WTC11 (cell line): ENCODE results near the gene VPS4B. TPM values are rescaled to one million over a fixed set of nuclear protein-coding genes. Genes with fewer than 3 reads are reported as not detected.

Experiments
- ATAC-seq: fragments of 200-7000 bp; cut with Tn5 transposase; 2 replicates; pipeline ENCODE4 v1.10.0; 2021; ENCODE audit warnings: mild to moderate bottlenecking, moderate library complexity
- CTCF ChIA-PET: fragments of 300-600 bp; sonication (Branson Sonifier 250); formaldehyde crosslinking; loops from one replicate; lab custom pipeline; 2021; ENCODE audit warnings: antibody characterized with exemption; lab: Charles Lee
- POLR2A ChIA-PET: fragments of 350-600 bp; sonication (Branson Sonifier 250); formaldehyde crosslinking; loops from one replicate; lab custom pipeline; 2021; ENCODE audit warnings: antibody characterized with exemption; lab: Charles Lee
- DNase-seq: peaks from one replicate; pipeline ENCODE4 v3.0.0; 2021; ENCODE audit warnings: low spot score
- H3K27ac Mint-ChIP-seq: 2 replicates; pipeline ENCODE4 v1.8.0; 2021; ENCODE audit warnings: mixed read lengths
- H3K27me3 Mint-ChIP-seq: 2 replicates; pipeline ENCODE4 v1.8.0; 2021; ENCODE audit warnings: low read depth, mild to moderate bottlenecking, moderate library complexity, mixed read lengths
- H3K36me3 Mint-ChIP-seq: 2 replicates; pipeline ENCODE4 v1.8.0; 2021; ENCODE audit warnings: mixed read lengths
- H3K4me1 Mint-ChIP-seq: 2 replicates; pipeline ENCODE4 v1.8.0; 2022; ENCODE audit warnings: mixed read lengths
- H3K4me3 Mint-ChIP-seq: 2 replicates; pipeline ENCODE4 v1.8.0; 2021; ENCODE audit warnings: mild to moderate bottlenecking, moderate library complexity, mixed read lengths
- H3K9me3 Mint-ChIP-seq: 2 replicates; pipeline ENCODE4 v1.8.0; 2021; ENCODE audit warnings: mixed read lengths
- ARID4B ChIP-seq: sonication (generic); formaldehyde crosslinking; IDR thresholded peaks from 2 replicates; pipeline ENCODE4 v1.8.0; 2023; ENCODE audit warnings: missing genetic modification reagents, mild to moderate bottlenecking, borderline replicate concordance
- ATF1 ChIP-seq: sonication (generic); formaldehyde crosslinking; IDR thresholded peaks from 2 replicates; pipeline ENCODE4 v1.8.1; 2023; ENCODE audit warnings: mild to moderate bottlenecking, moderate library complexity, missing genetic modification reagents
- E2F4 ChIP-seq: sonication (generic); formaldehyde crosslinking; IDR thresholded peaks from 2 replicates; pipeline ENCODE4 v1.8.1; 2022; ENCODE audit warnings: low read depth, mild to moderate bottlenecking, moderate library complexity, missing genetic modification reagents, borderline replicate concordance
- ELF4 ChIP-seq: sonication (generic); formaldehyde crosslinking; IDR thresholded peaks from 2 replicates; pipeline ENCODE4 v1.8.1; 2022; ENCODE audit warnings: low read depth, mild to moderate bottlenecking, moderate library complexity, missing genetic modification reagents
- JAZF1 ChIP-seq: fragments of 250-450 bp; sonication (Bioruptor Pico); IDR thresholded peaks from 2 replicates; pipeline ENCODE4 v1.9.0; 2021; ENCODE audit warnings: moderate library complexity, mild to moderate bottlenecking, inconsistent platforms
- KAT7 ChIP-seq: sonication (generic); formaldehyde crosslinking; IDR thresholded peaks from 2 replicates; pipeline ENCODE4 v1.8.1; 2023; ENCODE audit warnings: missing genetic modification reagents, mild to moderate bottlenecking, borderline replicate concordance
- MXD4 ChIP-seq: fragments of 250-450 bp; sonication (Bioruptor Pico); IDR thresholded peaks from 2 replicates; pipeline ENCODE4 v1.8.0; 2021; ENCODE audit warnings: mild to moderate bottlenecking, moderate library complexity, borderline replicate concordance
- MYBL2 ChIP-seq: sonication (generic); formaldehyde crosslinking; IDR thresholded peaks from 2 replicates; pipeline ENCODE4 v1.8.1; 2023; ENCODE audit warnings: mild to moderate bottlenecking, moderate library complexity, missing genetic modification reagents
- NR2C2 ChIP-seq: sonication (generic); formaldehyde crosslinking; IDR thresholded peaks from 2 replicates; pipeline ENCODE4 v1.8.0; 2022; ENCODE audit warnings: mild to moderate bottlenecking, missing genetic modification reagents
- RORB ChIP-seq: fragments of 250-450 bp; sonication (Bioruptor Pico); IDR thresholded peaks from 2 replicates; pipeline ENCODE4 v1.9.0; 2021; ENCODE audit warnings: mild to moderate bottlenecking
- SP1 ChIP-seq: sonication (generic); formaldehyde crosslinking; conservative IDR thresholded peaks from 2 replicates; pipeline ENCODE4 v1.8.1; 2022; ENCODE audit warnings: missing genetic modification reagents
- STAT6 ChIP-seq: sonication (generic); formaldehyde crosslinking; conservative IDR thresholded peaks from 2 replicates; pipeline ENCODE4 v1.8.1; 2023; ENCODE audit warnings: mild to moderate bottlenecking, low read depth, missing genetic modification reagents, moderate library complexity
- TEAD1 ChIP-seq: sonication (generic); formaldehyde crosslinking; IDR thresholded peaks from 2 replicates; pipeline ENCODE4 v1.8.0; 2022; ENCODE audit warnings: mild to moderate bottlenecking, missing genetic modification reagents
- TEAD4 ChIP-seq: sonication (generic); formaldehyde crosslinking; IDR thresholded peaks from 2 replicates; pipeline ENCODE4 v1.8.0; 2022; ENCODE audit warnings: mild to moderate bottlenecking, missing genetic modification reagents
- ZNF281 ChIP-seq: sonication (generic); formaldehyde crosslinking; IDR thresholded peaks from 2 replicates; pipeline ENCODE4 v1.8.0; 2023; ENCODE audit warnings: mild to moderate bottlenecking, missing genetic modification reagents
- ZNF396 ChIP-seq: fragments of 250-450 bp; sonication (Bioruptor Pico); IDR thresholded peaks from 2 replicates; pipeline ENCODE4 v1.8.0; 2021; ENCODE audit warnings: mild to moderate bottlenecking, moderate library complexity, borderline replicate concordance
- ZNF416 ChIP-seq: fragments of 250-450 bp; sonication (Bioruptor Pico); IDR thresholded peaks from 2 replicates; pipeline ENCODE4 v1.9.0; 2021; ENCODE audit warnings: mild to moderate bottlenecking, inconsistent platforms
- ZNF425 ChIP-seq: fragments of 250-450 bp; sonication (Bioruptor Pico); conservative IDR thresholded peaks from 2 replicates; pipeline ENCODE4 v1.9.0; 2021; ENCODE audit warnings: mild to moderate bottlenecking
- ZNF532 ChIP-seq: fragments of 250-450 bp; sonication (Bioruptor Pico); IDR thresholded peaks from 2 replicates; pipeline ENCODE4 v1.9.0; 2021; ENCODE audit warnings: mild to moderate bottlenecking, borderline replicate concordance
- total RNA-seq: library from RNA; stranded (reverse); gene quantifications from 3 replicates; pipeline ENCODE4 v1.2.3, GENCODE V29; 2021

The VPS4B gene
- total RNA-seq, 1 experiment from 2014 or later, result 37.8 TPM

- Mint-ChIP-seq H3K27me3 (no peaks in the 10 kb centered on the region), H3K27ac (no peak overlapping the region), H3K4me1 (peaks cover 15% of the 10 kb centered on the region), H3K4me3 (no peak overlapping the region), H3K36me3 (no peaks in the 10 kb centered on the region), H3K9me3 (peaks cover 11% of the 10 kb centered on the region)
- ATAC-seq (no peak), DNase-seq (no peak)
- CTCF ChIA-PET, result interaction anchor here (0.9 kb wide), 1 partner anchor 13 kb away, joined by 3 read pairs; no protein-coding TSS in a partner anchor
- POLR2A ChIA-PET, result no interaction called here
- TF ChIP-seq SP1 (CRISPR knock-in tag), result no peak
- TF ChIP-seq E2F4, result no peak
- TF ChIP-seq ARID4B (CRISPR knock-in tag), result no peak
- TF ChIP-seq ZNF281, result no peak
- no peak for TF ChIP-seq ZNF416 (CRISPR knock-in tag)
- no peak for TF ChIP-seq TEAD4
- TF ChIP-seq STAT6, result no peak
- TF ChIP-seq NR2C2 (CRISPR knock-in tag), result no peak
- TF ChIP-seq RORB (CRISPR knock-in tag), result no peak
- TF ChIP-seq ELF4, result no peak
- no peak for TF ChIP-seq ZNF396
- TF ChIP-seq MXD4 (CRISPR knock-in tag), result no peak
- TF ChIP-seq ZNF425 (CRISPR knock-in tag), result no peak
- TF ChIP-seq ZNF532 (CRISPR knock-in tag), result no peak
- TF ChIP-seq TEAD1 (CRISPR knock-in tag), result no peak
- TF ChIP-seq MYBL2, result no peak
- TF ChIP-seq KAT7 (CRISPR knock-in tag), result no peak
- TF ChIP-seq ATF1 (CRISPR knock-in tag), result no peak
- no peak for TF ChIP-seq JAZF1
Observed at GRCh38 chr18:63451799-63452660, 29.8 kb upstream of the VPS4B start.
